Measurements from ENCODE around the gene GAS6.
"Not testable (repeated sequence)": the region's sequence is repeated elsewhere in the genome, so short reads cannot be mapped to it uniquely, and the experiment has no call there.

Gene GAS6

GRCh38 chr13:113803409-113804016 lies 60.4 kb downstream of the GAS6 start:
- DNase-seq, result no peak

- DNase-seq, result no peak
These were observed 61.1 kb downstream of the GAS6 start for GRCh38 chr13:113802761-113803160.

- DNase-seq, result no peak
These were observed 61.8 kb downstream of the GAS6 start for GRCh38 chr13:113802090-113802531.

GRCh38 chr13:113801289-113801961 lies 62.5 kb downstream of the GAS6 start:
- DNase-seq, result no peak

- DNase-seq, result no peak
These were observed 63.3 kb downstream of the GAS6 start for GRCh38 chr13:113800576-113800926.

GRCh38 chr13:113798200-113798811 lies 65.6 kb downstream of the GAS6 start:
- no peak for DNase-seq

GRCh38 chr13:113796964-113797676 lies 66.8 kb downstream of the GAS6 start:
- DNase-seq, result no peak

- DNase-seq, result no peak
These were observed 67.5 kb downstream of the GAS6 start for GRCh38 chr13:113796211-113796963.

GRCh38 chr13:113795362-113795761 lies 68.5 kb downstream of the GAS6 start:
- DNase-seq, result not testable (repeated sequence)

- no peak for DNase-seq
These were observed 69.1 kb downstream of the GAS6 start for GRCh38 chr13:113794764-113795173.

- no peak for DNase-seq
These were observed 69.8 kb downstream of the GAS6 start for GRCh38 chr13:113794086-113794485.

- no peak for DNase-seq
These were observed 70.2 kb downstream of the GAS6 start for GRCh38 chr13:113793718-113794085.

- DNase-seq, result no peak
These were observed 70.8 kb downstream of the GAS6 start for GRCh38 chr13:113792886-113793717.

- DNase-seq, result no peak
These were observed 71.6 kb downstream of the GAS6 start for GRCh38 chr13:113792236-113792770.

- no peak for DNase-seq
These were observed 72.1 kb downstream of the GAS6 start for GRCh38 chr13:113791761-113792160.

- no peak for DNase-seq
These were observed 72.7 kb downstream of the GAS6 start for GRCh38 chr13:113791226-113791625.

GRCh38 chr13:113789931-113790330 lies 73.9 kb downstream of the GAS6 start:
- not testable (repeated sequence) for DNase-seq

GRCh38 chr13:113789167-113789566 lies 74.7 kb downstream of the GAS6 start:
- DNase-seq, result no peak

GRCh38 chr13:113788413-113789135 lies 75.3 kb downstream of the GAS6 start:
- DNase-seq, result no peak

GRCh38 chr13:113787694-113788093 lies 76.2 kb downstream of the GAS6 start:
- DNase-seq, result no peak

- DNase-seq, result no peak
These were observed 77.5 kb downstream of the GAS6 start for GRCh38 chr13:113786262-113786841.

Data from stimulated activated CD4-positive, alpha-beta T cell treated with anti-CD3 and anti-CD28 coated beads, Interleukin-4, amount 100 ng/mL, for 24 hours (primary cell).